ENCODE results near the gene KIAA1671.

The KIAA1671 gene

DNA sequence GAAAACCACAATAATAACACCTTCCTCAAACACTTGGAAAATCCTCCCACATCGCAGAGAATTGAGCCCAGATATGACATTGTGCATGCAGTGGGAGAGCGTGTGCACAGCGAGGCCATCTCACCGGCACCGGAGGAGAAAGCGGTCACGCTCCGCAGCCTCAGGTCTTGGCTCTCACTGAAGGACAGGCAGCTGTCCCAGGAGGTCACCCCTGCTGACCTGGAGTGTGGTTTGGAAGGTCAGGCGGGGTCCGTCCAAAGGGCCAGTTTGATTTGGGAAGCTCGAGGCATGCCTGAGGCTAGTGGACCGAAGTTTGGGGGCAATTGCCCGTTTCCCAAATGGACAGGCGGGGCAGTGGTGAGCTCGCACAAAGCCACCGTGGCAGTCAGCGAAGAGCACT lies 86.7 kb downstream of the KIAA1671 start:
- no peak for DNase-seq (ENCODE audit: low read depth, low spot score)

DNA sequence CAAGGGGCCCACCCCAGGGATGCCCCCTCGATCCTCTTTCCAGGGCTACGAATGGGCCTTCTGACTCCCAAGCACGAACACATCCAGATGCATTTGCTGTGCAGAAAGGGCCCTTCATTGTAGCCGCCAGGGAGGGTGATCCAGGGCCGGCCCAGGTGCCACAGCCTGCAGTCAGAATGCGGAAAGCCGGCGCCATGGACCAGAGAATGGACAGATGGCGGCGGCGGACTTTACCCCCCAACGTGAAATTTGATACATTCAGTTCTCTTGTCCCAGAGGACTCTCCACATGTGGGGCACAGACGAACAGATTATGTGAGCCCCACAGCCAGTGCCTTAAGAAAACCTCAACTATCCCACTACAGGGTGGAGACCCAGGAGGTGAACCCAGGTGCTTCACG lies 87.2 kb downstream of the KIAA1671 start:
- DNase-seq (ENCODE audit: low read depth, low spot score): no peak

DNA sequence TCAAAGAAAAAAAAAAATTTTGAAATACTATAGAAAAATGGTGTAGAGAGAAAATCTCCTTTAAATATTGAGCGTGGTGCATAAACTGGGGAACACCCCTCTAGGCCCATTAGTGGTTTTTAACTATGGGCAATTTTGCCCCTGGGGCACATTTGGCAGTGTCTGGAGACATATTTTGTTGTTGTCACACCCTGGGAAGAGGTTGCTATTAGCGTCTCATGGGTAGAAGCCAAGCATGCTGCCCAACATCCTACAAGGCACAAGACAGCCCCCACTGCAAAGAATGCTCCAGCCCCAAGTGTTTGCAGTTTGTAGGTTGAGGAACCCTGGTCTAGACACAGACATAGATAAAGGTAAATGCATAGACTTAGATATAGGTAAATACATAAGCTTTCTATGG lies 92.6 kb downstream of the KIAA1671 start:
- no peak for DNase-seq (ENCODE audit: low read depth, low spot score)

DNA sequence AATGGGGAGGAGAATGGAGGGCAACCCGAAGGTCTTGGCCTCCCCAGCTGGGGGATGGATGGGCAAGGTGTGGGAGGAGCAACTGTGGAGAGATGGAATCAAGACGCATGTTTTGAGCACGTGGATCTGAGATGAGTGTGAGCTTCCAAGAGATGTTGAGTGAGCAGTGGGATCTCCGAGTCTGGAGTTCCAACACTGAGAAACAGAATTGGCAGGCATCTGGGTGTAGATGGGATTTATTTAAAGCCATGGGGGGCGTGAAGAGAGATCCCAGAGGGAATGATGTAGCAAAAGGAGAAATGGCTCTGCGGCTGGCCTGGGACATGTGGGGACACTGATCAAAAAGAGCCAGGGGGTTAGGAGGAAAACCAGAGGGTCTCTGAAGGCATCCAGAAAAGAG lies 95.6 kb downstream of the KIAA1671 start:
- no peak for DNase-seq (ENCODE audit: low read depth, low spot score)

DNA sequence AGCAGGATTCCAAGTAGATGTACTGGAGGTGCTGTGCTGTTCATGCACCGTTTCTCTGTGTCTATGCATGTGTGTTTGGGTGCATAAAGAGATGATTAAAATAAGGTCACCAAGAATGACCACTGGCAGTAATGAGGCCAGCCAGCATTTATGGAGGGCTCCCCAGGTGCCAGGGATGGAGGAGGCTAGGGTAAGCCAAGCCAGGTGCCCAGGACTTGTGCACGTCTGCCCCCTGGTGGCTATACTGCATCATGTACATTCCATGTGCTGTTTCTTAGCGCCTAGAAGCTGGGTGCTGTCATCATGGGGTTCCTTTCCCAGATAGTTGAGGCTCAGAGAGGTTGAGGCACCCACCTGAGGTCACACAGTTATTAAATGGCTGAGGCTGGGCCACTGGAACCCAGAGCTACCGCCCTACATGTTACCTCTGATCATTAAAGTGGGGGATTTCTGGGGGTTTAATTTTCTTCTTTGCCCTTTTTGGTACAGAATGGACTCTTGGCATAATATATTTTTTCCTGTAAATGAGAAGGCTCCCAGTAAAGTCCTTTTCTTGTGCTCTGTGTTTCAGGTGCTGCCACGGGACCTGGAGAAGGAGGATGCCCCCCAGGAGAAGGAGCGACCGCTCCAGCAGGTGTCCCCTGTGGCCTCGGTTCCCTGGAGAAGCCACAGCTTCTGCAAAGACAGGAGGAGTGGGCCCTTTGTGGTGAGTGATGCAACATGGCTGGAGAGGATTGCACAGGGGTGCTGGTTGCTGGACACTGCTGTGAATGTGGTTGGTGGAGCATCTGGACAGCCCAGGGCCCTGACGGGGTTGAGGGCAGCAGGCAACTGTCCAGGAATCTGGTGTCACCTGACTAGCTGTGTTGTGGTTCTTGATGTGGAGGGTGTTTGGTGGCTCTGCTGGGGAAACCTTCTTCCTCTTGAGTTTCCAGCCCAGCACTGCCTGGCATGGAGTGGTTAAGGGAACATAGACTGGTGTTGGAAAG lies 96.4 kb downstream of the KIAA1671 start:
- DNase-seq (ENCODE audit: low read depth, low spot score): peak; percentile 74

DNA sequence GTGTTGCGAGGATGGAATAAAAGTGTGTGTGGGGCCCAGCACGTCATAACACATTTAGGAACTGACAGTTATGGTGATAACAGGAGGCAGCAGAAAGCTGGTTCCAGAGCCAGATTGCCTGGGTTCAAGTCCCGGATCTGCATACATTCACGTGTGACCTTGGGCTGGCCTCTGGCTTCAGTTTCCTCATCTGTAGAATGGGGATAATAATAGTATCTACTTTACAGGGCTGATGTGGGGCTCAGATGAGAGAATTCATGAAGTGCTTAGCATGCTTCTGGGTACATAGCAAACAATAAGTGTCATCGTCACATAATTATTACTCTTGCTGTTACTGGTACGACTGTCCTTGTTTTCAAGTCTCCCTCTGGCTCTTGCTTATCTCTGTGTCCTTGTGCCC lies 97.3 kb downstream of the KIAA1671 start:
- no peak for DNase-seq (ENCODE audit: low read depth, low spot score)

DNA sequence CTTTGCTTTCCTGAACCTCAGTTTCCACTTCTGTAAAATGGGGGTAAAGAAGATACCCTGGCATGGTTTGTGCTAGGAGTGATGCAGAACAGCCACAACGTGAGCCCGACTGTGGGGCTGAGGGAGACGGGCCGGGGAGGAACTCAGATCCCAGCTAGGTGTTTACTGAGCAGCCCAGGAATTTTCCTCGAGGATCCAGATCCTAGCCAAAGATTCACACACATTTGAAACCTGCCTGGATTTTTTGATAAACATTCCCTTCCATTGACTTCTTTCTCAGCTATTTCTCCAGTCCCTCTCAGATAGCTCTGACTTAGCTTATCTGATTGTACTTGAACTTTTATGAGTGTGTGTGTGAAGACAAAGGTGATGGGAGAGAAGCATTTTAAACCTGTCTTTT lies 98.0 kb downstream of the KIAA1671 start:
- DNase-seq (ENCODE audit: low read depth, low spot score): no peak

DNA sequence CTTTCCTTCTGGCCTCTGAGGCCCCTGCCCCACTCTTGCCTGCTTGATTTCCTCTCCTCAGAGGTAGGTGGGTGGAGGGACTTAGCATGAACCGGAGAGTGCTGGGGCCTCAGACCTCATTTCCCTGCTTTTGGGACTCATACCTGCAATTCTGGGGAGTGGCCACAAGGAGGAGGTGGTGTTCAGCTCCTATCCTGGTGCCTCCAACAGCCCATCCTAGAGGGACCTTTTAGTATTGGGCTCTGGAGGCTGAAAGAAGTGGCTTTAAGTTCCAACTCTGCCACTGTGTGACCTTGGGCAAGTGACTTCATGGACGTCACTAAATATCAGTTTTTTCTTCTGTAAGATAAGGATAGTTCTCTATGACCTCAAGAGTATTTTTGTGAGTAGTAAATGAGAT lies 98.6 kb downstream of the KIAA1671 start:
- no peak for DNase-seq (ENCODE audit: low read depth, low spot score)

DNA sequence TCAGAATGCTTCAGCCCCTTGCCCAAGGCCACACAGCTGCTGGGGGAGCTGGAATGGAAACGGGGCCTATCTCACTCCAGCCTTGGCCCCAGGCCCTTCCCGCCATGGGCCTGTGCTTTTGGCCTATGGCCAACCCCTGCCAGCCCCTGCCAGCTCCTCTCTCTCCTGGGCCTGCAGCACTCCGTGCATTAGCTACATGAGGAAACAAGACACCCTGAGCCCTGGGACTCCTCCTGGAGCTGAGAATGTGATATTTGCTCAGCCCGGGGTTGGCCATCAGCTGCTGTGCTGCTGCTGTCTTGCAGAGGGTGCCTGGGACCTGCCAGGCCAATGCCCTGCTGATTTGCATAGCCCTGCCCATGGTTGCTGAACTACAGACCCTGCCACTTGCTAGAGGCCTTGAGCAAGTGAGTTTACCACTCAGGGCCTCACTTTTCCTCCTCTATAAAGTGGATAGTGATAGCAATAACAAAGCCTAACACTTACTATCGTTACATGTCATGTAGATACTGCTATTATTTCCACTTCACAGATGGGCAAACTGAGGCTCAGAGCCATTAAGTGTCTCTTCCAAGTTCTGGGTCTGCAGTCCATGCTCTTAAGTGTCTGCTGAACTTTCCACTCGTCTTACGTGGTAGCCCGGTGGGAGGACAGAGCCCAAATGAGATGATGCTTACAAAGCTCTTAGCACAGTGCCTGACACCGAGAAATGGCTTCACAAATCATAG lies 99.6 kb downstream of the KIAA1671 start:
- DNase-seq (ENCODE audit: low read depth, low spot score): no peak

DNA sequence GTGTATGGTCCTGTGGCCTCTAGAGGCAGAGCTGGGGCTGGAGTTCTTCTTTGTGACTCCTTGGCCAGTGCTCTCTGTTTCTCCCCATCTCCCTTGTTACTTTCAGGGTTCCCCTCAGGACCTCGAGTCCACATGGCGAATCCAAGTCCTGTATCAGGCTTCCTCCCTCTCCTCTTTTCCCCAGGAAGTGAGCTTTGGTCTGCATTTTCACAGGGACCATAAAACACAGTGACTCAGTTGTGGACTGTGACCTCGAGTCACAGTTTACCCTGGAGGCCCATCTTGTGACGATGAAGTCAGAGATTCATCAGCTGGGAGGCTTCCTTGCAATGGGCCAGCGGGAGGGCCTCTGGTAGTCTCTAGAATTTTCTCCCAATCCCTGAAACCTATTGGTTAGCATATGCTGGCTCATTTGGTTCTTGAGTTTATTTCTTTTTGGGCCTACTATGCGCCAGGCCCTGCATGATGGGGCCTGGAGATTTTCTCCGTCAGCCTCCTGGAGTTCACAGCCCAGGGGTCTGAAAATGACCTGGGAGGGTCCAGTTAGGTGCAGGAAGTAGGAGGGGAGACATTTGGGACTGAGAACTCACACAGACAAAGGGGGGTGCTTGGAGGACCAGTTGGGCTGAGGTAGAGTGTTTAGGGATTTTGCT lies 100.8 kb downstream of the KIAA1671 start:
- DNase-seq (ENCODE audit: low read depth, low spot score): no peak

DNA sequence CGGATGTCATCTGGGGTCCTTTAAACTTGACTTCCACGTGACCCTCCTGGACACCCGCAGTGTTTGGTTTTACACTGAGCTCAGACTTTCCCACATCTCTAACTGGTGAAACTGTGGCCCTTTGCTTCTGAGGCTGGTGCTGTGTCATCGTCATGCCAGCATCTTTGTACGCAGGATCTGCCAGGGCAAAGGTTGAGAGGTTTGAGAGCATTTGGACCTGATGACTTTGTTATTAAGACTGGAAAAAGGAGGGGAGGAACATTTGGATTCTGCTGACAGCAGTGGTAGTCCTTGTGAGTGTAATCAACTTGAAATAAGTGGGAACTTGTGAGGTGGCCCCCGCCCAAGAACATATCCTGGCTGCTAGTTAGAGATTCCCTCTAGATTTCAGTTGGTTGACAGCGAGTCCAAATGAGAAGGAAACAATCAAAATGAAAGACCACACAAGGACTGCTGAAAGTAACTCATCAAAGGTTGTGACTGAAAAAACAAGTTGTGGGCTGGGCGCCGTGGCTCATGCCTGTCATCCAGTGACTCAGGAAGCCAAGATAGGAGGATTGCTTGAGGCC lies 102.5 kb downstream of the KIAA1671 start:
- DNase-seq (ENCODE audit: low read depth, low spot score): no peak

DNA sequence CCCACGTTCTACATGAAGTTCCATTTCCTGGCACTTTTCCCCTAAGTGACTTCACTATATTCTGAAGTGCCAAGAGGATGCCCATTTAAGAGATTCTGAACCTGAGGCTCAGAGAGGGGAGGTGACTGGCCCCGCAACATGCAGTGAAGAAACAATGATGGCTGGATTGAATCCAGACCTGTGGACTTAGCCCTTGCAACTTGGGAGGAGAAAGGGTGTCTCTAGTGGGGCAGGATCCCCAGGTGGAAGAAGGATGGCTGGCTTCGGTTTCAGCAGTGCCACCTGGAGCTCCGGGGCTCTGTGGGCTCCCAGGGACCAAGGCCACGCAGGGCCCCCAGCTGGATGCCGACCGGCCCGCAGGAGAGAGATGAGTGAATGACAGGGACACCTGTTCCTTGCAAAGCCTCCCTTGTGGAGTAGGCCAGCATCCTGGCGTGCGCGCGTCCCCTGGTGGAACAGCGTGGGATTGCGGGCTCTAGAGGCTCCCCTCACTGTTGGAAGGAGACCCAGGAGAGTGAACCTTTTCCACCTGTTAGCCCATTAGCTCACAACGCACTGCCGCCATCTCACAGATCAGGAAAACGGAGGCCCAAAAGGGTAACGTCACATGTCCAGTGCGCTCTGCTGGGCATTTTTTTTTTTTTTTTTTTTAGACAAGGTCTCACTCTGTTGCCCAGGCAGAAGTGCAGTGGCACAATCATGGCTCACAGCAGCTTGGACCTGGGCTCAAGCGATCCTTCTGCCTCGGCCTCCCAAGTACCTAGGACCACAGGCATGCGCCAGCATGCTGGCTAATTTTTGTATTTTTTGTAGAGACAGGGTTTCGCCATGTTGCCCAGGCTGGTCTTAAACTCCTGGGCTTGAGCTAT lies 104.7 kb downstream of the KIAA1671 start:
- peak; percentile 71 for DNase-seq (ENCODE audit: low read depth, low spot score)

DNA sequence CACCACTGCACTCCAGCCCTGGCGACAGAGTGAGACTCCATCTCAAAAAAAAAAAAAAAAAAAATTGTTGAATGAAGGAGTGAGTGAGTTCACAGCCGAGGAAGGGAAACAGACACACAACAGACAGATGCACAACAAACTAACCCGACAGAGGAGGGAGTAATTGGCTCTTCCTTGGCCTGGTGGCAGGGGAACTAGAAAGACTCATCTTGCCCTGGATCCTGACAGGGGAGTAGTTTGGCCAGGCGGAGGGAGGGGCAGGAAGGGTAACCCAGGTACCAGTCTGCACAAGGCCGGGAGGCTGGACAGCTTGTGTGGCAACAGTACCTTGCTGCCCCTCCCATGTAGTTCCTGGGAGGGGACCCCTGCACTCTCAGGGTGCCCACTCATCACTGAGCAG lies 106.9 kb downstream of the KIAA1671 start:
- no peak for DNase-seq (ENCODE audit: low read depth, low spot score)

DNA sequence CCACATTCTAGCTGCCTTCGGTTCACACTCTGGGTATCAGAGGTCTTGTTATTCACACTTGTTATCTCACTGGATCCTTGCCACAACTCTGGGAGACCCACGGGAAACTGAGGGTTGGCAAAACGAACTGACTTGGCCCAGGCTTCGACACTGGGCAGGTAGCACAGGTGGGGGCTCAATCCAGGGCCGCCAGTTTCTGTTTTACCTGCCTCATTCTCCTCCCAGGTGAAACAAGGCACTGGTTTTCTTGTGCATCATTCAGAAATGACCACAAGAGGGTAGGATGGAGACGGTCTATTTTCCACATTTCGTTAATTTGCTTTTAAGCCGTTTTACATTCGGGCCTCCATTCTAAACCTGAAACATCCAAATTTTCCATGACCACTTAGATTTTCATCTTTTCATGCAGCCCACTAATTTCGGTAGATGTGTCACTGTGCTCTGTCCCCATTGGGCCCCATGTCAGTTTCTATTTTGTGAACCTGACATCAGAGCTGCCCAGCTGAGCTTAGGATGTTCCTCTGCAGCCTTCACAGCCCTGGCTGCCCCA lies 108.1 kb downstream of the KIAA1671 start:
- DNase-seq (ENCODE audit: low read depth, low spot score): no peak

DNA sequence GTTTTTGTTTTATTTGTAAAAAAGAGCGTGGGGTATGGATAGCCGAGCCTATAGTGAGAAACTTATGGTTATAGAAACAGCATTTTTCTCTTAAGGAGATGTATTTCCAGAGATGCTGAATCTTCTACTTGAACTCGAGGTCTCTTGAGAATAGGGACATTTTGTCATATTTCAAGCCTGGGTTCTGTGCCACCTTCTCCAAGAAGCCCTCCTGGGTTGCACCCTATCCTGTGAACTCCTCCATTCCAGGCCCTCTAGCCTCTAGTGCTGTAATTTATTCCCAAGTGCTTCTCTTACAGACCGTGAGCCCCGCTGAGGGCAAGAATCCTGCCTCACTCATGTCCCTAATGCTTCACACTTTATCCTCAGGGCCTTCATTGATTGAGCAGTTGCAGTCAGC lies 108.6 kb downstream of the KIAA1671 start:
- no peak for DNase-seq (ENCODE audit: low read depth, low spot score)

DNA sequence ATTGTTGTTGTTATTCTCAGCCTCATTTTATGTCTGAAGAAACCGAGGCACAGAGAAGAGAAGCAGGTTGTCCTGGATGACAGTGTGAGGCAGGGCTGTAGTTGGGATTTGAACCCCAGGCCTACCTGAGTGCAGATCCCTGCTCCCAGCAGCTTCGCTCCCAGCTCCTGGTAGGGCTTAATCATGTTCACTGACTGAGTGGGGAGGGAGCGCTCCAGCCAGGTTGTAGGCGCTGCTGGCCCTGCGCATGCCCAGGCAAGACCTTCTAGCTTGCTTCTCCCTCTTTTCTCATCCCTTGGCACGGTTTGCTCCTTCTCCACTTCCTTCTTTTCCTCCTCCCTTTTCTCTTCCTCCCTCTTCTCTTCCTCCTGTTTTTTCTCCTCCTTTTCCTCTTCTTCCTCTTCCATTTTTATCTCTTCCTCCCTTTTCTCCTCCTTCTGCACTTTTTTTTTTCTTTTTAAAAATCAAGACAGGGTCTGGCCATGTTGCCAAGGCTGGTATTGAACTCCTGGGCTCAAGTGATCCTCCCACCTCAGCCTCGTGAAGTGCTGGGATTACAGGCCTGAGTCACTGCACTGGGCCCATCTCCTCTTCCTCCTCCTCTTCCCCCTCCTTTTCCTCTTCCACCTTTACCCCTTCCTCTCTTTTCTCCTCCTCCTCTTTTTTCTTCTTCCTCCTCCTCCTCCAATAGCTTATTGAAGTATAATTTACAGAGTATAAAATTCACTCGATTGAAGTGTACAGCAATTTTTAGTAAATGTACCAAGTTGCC lies 109.3 kb downstream of the KIAA1671 start:
- no peak for DNase-seq (ENCODE audit: low read depth, low spot score)

DNA sequence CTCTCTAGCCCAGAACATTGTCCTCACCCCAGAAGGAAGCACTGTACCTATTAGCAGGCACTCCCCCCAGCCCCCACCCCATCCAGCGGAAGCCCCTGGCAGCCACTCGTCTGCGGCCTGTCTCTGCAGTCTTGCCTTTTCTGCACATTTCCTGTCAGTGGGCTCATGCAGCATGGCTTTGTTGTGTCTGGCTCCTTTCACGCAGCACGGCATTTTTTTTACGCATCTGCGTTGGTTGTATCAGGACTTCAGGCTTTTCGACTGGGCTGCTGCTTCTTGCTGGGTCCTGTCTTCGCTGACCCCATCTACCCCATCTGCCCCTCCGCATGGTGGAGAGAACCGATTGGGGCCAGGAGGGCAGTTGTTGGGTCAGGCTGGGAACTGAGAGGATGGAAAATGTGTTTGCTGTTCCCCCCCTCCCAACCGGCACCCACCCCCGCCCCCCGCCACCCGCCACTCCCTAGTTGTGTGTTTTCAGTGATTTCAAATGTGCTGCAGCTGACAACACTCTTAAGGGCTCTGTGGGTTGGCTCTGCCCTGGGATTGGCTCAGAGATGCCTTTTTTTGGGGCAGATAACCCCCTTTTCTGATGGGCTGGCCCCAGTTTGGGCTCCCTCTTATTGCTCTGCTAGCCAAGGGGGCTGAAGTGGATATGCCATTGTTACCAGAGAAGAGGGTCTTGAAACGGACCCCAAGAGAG lies 110.0 kb downstream of the KIAA1671 start:
- DNase-seq (ENCODE audit: low read depth, low spot score): no peak

DNA sequence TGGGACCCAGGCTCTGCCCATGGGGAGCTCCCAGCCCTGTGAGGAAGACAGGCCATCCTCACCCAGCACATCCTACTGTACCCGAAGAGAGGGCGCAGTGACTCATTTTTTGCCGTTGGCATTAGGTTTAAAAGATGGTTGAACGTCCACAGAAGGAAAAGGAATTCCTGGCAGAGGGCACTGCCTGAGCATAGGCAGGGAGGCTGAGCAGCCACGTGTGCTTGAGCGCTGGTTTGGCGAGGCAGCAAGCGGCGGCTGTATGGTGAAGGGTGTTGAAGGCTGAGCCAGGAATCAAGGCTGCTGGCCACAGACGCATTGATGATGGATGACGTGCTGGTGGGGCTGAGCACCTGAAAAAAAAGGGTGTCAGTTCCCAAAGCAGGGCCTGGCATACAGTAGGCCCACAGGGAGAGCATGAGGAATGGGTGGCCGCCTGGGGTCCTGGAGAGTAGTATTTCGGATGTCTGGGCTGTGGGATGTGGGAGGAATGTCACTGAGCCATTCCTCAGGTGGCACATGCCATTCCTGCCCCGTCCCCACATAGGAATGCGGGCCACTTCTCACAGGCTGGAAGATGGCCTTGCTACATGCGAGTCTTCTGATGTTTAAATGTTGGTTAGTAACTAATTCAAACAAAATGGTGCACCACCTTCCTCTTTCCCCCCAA lies 112.5 kb downstream of the KIAA1671 start:
- peak; percentile 56 for DNase-seq (ENCODE audit: low read depth, low spot score)

Data from astrocyte of the hippocampus (primary cell).